ENCODE results near the gene PHLPP2. TPM values are rescaled to one million over a fixed set of nuclear protein-coding genes. Genes with fewer than 3 reads are reported as not detected.

The PHLPP2 gene
- total and polyA plus RNA-seq, 5 donors from 2014 or later, result 1.7 to 10.1 (median 2.3) TPM

DNA sequence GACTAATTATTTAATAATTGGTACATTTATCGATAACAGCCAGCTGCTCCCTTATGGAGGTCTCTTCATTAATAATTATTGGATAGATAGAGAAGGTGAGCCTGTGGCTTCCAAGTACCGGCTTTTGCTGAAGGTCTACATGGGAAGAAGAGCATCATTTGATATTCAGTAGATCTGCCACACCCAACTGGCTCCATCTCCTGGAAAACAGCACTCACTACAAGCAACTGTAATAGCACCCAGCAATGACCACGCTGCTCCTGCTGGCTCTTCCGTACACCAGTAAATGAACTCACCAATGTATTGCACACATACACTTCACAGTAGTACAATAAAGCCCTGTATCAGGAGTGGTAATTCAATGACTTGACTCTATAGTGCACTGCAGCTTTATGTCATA lies 79.1 kb downstream of the PHLPP2 start:
- Histone ChIP-seq H3K27ac (ENCODE audit: insufficient read depth, low read length, poor library complexity, severe bottlenecking) (no peak overlapping the region), H3K36me3 (ENCODE audit: control insufficient read depth, insufficient read depth, low read length) (peaks cover 19% of the 10 kb centered on the region), H3K4me3 (ENCODE audit: low read depth, low read length) (no peak overlapping the region), H3K4me1 (ENCODE audit: control insufficient read depth, insufficient read depth, low read length, poor library complexity, severe bottlenecking) (no peaks in the 10 kb centered on the region), H3K9me3 (ENCODE audit: control insufficient read depth in 2 of 2, low read length in 2 of 2) (no peaks in the 10 kb centered on the region), H3K27me3 (ENCODE audit: control insufficient read depth, insufficient read depth, low read length) (no peaks in the 10 kb centered on the region)
- DNase-seq (peak in 1 of 3 donors; percentile 56), ATAC-seq (ENCODE audit: low read depth in 2 of 2) (peak in 1 of 2 donors; percentile 37)
- no peak overlapping the region for H3K27ac Mint-ChIP-seq
- H3K9me3 Mint-ChIP-seq, result no peaks in the 10 kb centered on the region
- no peak overlapping the region for H3K4me3 Mint-ChIP-seq
- peaks cover 17% of the 10 kb centered on the region for H3K36me3 Mint-ChIP-seq
- H3K4me1 Mint-ChIP-seq, result peaks cover 0 to 1% (median 0%) of the 10 kb centered on the region in 4 donors
- no peaks in the 10 kb centered on the region for H3K27me3 Mint-ChIP-seq

DNA sequence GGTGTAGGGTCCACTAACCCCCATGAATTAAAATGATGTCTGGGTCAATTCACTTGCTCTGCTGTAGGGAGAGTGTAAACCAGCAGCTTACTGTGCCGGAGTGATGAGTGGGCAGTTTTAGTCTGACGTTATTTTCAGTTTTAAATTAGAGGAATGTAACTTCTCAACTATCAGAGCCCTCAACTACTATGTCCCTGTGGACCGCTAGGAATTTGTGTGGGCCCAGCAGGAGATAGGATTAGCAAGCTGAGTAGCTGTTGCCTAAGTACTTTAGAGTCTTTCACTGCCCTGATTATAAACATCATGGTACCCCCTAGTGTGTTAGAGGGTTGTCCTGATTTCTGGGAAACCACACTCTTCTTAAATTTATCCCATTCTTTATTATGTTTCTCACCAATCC lies 87.1 kb downstream of the PHLPP2 start:
- H3K27me3 ChIP-seq (ENCODE audit: control insufficient read depth, insufficient read depth, low read length), result no peaks in the 10 kb centered on the region
- Mint-ChIP-seq H3K4me3 (no peak overlapping the region), H3K36me3 (peaks cover 4% of the 10 kb centered on the region), H3K27me3 (no peaks in the 10 kb centered on the region), H3K9me3 (peaks cover 0 to 1% (median 0%) of the 10 kb centered on the region in 7 donors), H3K27ac (no peak overlapping the region), H3K4me1 (no peaks in the 10 kb centered on the region)
- H3K36me3 ChIP-seq (ENCODE audit: control insufficient read depth, insufficient read depth, low read length), result no peaks in the 10 kb centered on the region
- H3K4me3 ChIP-seq (ENCODE audit: low read depth, low read length), result no peak overlapping the region
- H3K9me3 ChIP-seq (ENCODE audit: control insufficient read depth in 2 of 2, low read length in 2 of 2), result no peaks in the 10 kb centered on the region
- no peak overlapping the region for H3K27ac ChIP-seq (ENCODE audit: insufficient read depth, low read length, poor library complexity, severe bottlenecking)
- no peak for ATAC-seq (ENCODE audit: low read depth in 2 of 2)
- H3K4me1 ChIP-seq (ENCODE audit: control insufficient read depth, insufficient read depth, low read length, poor library complexity, severe bottlenecking), result no peaks in the 10 kb centered on the region
- no peak for DNase-seq

DNA sequence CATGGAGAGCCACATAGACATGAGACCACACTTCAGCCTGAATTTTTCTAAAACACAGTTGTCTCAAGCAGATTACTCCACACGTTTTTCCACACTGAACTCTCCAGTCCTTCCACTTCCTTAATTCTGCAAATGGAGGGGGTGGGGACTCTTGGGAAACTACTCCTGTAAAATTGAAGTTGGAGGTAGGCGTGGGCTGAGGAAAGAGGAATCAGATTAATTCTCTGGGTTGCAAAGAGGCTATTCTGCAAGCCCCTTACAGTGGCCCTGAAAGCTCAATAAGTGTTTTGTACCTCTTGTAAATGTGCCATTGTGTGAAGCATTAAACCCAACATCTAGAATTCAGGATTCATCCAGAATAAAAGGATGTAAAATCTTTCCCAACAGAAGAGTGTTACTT lies 88.9 kb downstream of the PHLPP2 start:
- no peak overlapping the region for H3K27ac ChIP-seq (ENCODE audit: insufficient read depth, low read length, poor library complexity, severe bottlenecking)
- ATAC-seq (ENCODE audit: low read depth in 2 of 2) (no peak), DNase-seq (no peak)
- no peak overlapping the region for H3K4me3 ChIP-seq (ENCODE audit: low read depth, low read length)
- no peaks in the 10 kb centered on the region for H3K36me3 ChIP-seq (ENCODE audit: control insufficient read depth, insufficient read depth, low read length)
- Mint-ChIP-seq H3K36me3 (peaks cover 4% of the 10 kb centered on the region), H3K4me1 (no peaks in the 10 kb centered on the region), H3K27me3 (peaks cover 3% of the 10 kb centered on the region), H3K27ac (no peak overlapping the region), H3K4me3 (no peak overlapping the region), H3K9me3 (peaks cover 0 to 1% (median 0%) of the 10 kb centered on the region in 7 donors)
- H3K27me3 ChIP-seq (ENCODE audit: control insufficient read depth, insufficient read depth, low read length), result no peaks in the 10 kb centered on the region
- no peaks in the 10 kb centered on the region for H3K4me1 ChIP-seq (ENCODE audit: control insufficient read depth, insufficient read depth, low read length, poor library complexity, severe bottlenecking)
- H3K9me3 ChIP-seq (ENCODE audit: control insufficient read depth in 2 of 2, low read length in 2 of 2), result no peaks in the 10 kb centered on the region

DNA sequence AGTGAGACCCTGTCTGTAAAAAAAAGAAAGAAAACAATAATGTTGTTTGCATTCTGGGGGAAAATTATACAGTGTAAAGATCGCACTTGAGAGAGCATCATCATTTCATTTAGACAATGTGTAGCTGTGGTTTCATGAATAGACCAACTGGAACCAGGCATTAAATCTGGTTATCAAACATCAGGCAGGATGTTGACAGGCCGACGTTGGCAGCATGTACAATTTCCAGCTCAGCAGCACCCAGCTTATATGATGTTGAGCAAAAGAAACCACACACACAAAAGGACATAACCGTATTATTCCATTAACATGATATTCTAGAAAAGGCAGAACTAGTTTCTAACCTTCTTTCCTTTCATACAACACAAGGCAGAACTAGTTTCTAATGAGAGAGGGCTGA lies 92.7 kb downstream of the PHLPP2 start:
- Mint-ChIP-seq H3K4me3 (no peak overlapping the region), H3K4me1 (no peaks in the 10 kb centered on the region), H3K36me3 (no peaks in the 10 kb centered on the region), H3K27ac (no peak overlapping the region), H3K9me3 (peaks cover 0 to 1% (median 0%) of the 10 kb centered on the region in 7 donors), H3K27me3 (peaks cover 23% of the 10 kb centered on the region)
- Histone ChIP-seq H3K9me3 (ENCODE audit: control insufficient read depth in 2 of 2, low read length in 2 of 2) (no peaks in the 10 kb centered on the region), H3K4me3 (ENCODE audit: low read depth, low read length) (no peak overlapping the region), H3K4me1 (ENCODE audit: control insufficient read depth, insufficient read depth, low read length, poor library complexity, severe bottlenecking) (peaks cover 1% of the 10 kb centered on the region), H3K27me3 (ENCODE audit: control insufficient read depth, insufficient read depth, low read length) (no peaks in the 10 kb centered on the region), H3K36me3 (ENCODE audit: control insufficient read depth, insufficient read depth, low read length) (no peaks in the 10 kb centered on the region), H3K27ac (ENCODE audit: insufficient read depth, low read length, poor library complexity, severe bottlenecking) (no peak overlapping the region)
- DNase-seq (no peak), ATAC-seq (ENCODE audit: low read depth in 2 of 2) (no peak)

DNA sequence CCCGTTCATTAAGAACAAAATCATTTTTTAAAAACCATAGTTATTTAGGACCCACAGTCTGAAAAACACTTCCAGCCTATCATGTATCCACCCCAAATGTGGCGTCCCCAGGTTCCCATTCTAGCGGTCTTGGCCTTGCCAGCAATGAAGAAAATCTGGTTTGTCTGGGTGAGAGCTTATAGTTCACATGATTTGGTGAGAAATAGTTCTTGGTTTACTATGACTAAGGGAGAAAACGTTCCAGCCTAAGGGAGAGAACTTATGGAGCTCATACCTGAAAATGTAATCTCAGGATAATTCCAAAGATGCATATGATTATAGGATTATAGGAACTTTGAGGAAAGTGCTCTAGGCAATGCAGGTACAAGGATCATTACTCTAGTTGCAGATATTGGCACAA lies 93.7 kb downstream of the PHLPP2 start:
- peaks cover 23% of the 10 kb centered on the region for H3K27me3 Mint-ChIP-seq
- DNase-seq, result no peak
- H3K4me3 ChIP-seq (ENCODE audit: low read depth, low read length), result no peak overlapping the region
- no peak for ATAC-seq (ENCODE audit: low read depth in 2 of 2)
- H3K36me3 Mint-ChIP-seq, result no peaks in the 10 kb centered on the region
- H3K36me3 ChIP-seq (ENCODE audit: control insufficient read depth, insufficient read depth, low read length), result no peaks in the 10 kb centered on the region
- peaks cover 0 to 2% (median 0%) of the 10 kb centered on the region in 4 donors for H3K4me1 Mint-ChIP-seq
- no peak overlapping the region for H3K4me3 Mint-ChIP-seq
- peaks cover 0 to 1% (median 0%) of the 10 kb centered on the region in 7 donors for H3K9me3 Mint-ChIP-seq
- no peak overlapping the region for H3K27ac Mint-ChIP-seq
- H3K27ac ChIP-seq (ENCODE audit: insufficient read depth, low read length, poor library complexity, severe bottlenecking), result no peak overlapping the region
- H3K4me1 ChIP-seq (ENCODE audit: control insufficient read depth, insufficient read depth, low read length, poor library complexity, severe bottlenecking), result peaks cover 11% of the 10 kb centered on the region
- no peaks in the 10 kb centered on the region for H3K9me3 ChIP-seq (ENCODE audit: control insufficient read depth in 2 of 2, low read length in 2 of 2)
- H3K27me3 ChIP-seq (ENCODE audit: control insufficient read depth, insufficient read depth, low read length), result no peaks in the 10 kb centered on the region

DNA sequence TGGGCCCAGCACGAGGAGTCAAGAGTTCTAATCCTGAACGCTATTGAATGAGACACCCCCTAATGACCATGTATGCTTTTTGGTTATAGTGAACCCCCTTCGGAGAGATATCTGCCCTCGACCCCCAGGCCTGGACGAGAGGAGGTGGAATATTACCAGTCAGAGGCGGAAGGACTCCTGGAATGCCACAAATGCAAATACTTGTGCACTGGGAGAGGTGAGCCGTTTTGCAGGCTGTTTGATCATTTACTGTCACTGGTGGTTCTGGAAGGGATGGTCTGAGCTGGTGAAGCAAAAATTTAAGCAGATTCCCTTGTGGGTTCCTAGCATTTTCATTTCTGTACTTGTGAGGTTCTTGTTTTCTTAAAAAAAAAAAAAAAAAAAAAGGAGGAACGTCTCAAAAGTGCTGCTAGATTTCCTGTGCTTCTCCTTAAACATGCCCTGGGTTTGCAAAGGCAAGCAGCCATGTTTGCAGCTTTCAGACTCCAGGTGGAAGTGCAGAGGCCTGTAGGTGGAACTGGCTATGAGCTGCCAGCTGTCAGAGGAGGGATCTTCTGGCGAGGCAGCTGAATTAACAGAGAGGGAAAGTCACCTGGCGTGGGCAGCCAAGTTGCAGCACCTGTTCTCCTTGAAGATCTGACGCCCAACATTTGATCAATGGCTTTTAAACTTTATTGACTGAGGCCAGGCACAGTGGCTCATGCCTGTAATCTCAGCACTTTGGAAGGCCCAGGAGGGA lies 95.1 kb downstream of the PHLPP2 start:
- H3K27me3 ChIP-seq (ENCODE audit: control insufficient read depth, insufficient read depth, low read length), result peaks cover 8% of the 10 kb centered on the region
- ATAC-seq (ENCODE audit: low read depth in 2 of 2) (no peak), DNase-seq (no peak)
- Mint-ChIP-seq H3K4me1 (peaks cover 0 to 2% (median 0%) of the 10 kb centered on the region in 4 donors), H3K36me3 (no peaks in the 10 kb centered on the region), H3K4me3 (no peak overlapping the region), H3K27ac (no peak overlapping the region), H3K27me3 (peaks cover 23% of the 10 kb centered on the region), H3K9me3 (peaks cover 0 to 1% (median 0%) of the 10 kb centered on the region in 7 donors)
- no peak overlapping the region for H3K27ac ChIP-seq (ENCODE audit: insufficient read depth, low read length, poor library complexity, severe bottlenecking)
- H3K4me1 ChIP-seq (ENCODE audit: control insufficient read depth, insufficient read depth, low read length, poor library complexity, severe bottlenecking), result peaks cover 13% of the 10 kb centered on the region
- no peaks in the 10 kb centered on the region for H3K9me3 ChIP-seq (ENCODE audit: control insufficient read depth in 2 of 2, low read length in 2 of 2)
- no peak overlapping the region for H3K4me3 ChIP-seq (ENCODE audit: low read depth, low read length)
- H3K36me3 ChIP-seq (ENCODE audit: control insufficient read depth, insufficient read depth, low read length), result no peaks in the 10 kb centered on the region

DNA sequence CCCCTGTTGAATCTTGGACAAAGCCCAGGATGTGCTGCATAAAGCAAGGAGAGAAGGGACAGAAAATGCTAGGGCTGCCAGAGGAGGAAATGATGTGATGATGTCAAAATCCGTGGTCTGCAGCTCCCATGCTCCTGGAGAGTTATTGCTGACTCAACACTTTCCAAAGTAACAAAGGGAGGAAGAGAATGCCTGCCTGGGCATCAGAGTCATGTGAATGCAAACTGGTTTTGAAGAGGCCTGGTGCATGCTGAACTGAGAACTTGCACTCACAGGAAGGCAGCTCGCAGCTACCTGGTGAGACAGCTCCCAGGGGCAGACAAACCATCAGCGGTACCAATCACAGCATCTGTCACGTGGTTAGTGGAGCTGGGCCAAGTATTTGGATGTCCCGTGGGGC lies 95.7 kb downstream of the PHLPP2 start:
- H3K27me3 ChIP-seq (ENCODE audit: control insufficient read depth, insufficient read depth, low read length), result peaks cover 9% of the 10 kb centered on the region
- H3K4me1 ChIP-seq (ENCODE audit: control insufficient read depth, insufficient read depth, low read length, poor library complexity, severe bottlenecking), result peaks cover 13% of the 10 kb centered on the region
- Mint-ChIP-seq H3K36me3 (no peaks in the 10 kb centered on the region), H3K27me3 (peaks cover 23% of the 10 kb centered on the region), H3K4me1 (peaks cover 0 to 2% (median 0%) of the 10 kb centered on the region in 4 donors), H3K27ac (no peak overlapping the region), H3K4me3 (no peak overlapping the region), H3K9me3 (peaks cover 0 to 1% (median 0%) of the 10 kb centered on the region in 7 donors)
- no peak overlapping the region for H3K4me3 ChIP-seq (ENCODE audit: low read depth, low read length)
- H3K27ac ChIP-seq (ENCODE audit: insufficient read depth, low read length, poor library complexity, severe bottlenecking), result no peak overlapping the region
- DNase-seq (no peak), ATAC-seq (ENCODE audit: low read depth in 2 of 2) (no peak)
- no peaks in the 10 kb centered on the region for H3K36me3 ChIP-seq (ENCODE audit: control insufficient read depth, insufficient read depth, low read length)
- no peaks in the 10 kb centered on the region for H3K9me3 ChIP-seq (ENCODE audit: control insufficient read depth in 2 of 2, low read length in 2 of 2)

DNA sequence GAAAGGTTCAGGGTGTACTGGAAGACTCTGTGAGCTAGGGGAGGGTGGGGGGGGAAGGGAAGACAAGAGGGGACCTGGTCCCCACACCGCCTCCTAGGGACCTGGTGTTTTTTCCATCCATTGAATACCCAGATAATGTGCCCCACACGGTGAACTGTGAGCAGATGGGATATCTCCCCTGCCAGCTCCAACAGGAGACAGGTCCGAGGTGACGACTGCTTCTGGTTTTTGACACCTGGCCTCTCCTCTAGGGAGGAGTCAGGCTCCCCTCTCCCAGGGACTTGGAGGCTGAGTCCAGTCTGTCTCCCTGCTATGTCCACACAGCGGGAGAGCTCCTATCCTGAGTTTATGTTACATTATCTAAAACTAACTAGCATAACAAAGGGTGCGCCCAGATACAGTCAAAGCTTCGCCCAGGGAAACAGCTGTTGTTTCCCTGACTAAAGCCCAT lies 96.7 kb downstream of the PHLPP2 start:
- H3K9me3 Mint-ChIP-seq, result no peaks in the 10 kb centered on the region
- Histone ChIP-seq H3K4me3 (ENCODE audit: low read depth, low read length) (no peak overlapping the region), H3K4me1 (ENCODE audit: control insufficient read depth, insufficient read depth, low read length, poor library complexity, severe bottlenecking) (peaks cover 13% of the 10 kb centered on the region), H3K9me3 (ENCODE audit: control insufficient read depth in 2 of 2, low read length in 2 of 2) (no peaks in the 10 kb centered on the region), H3K27ac (ENCODE audit: insufficient read depth, low read length, poor library complexity, severe bottlenecking) (no peak overlapping the region), H3K36me3 (ENCODE audit: control insufficient read depth, insufficient read depth, low read length) (no peaks in the 10 kb centered on the region), H3K27me3 (ENCODE audit: control insufficient read depth, insufficient read depth, low read length) (peaks cover 9% of the 10 kb centered on the region)
- H3K27me3 Mint-ChIP-seq, result peaks cover 23% of the 10 kb centered on the region
- no peak overlapping the region for H3K4me3 Mint-ChIP-seq
- no peak overlapping the region for H3K27ac Mint-ChIP-seq
- H3K36me3 Mint-ChIP-seq, result no peaks in the 10 kb centered on the region
- DNase-seq, result no peak
- peaks cover 0 to 2% (median 0%) of the 10 kb centered on the region in 4 donors for H3K4me1 Mint-ChIP-seq
- no peak for ATAC-seq (ENCODE audit: low read depth in 2 of 2)

Measured in CD4-positive, CD25-positive, alpha-beta regulatory T cell (primary cell).